Endodermal cell (in vitro differentiated cells): ENCODE measurements around the gene DGKZ. TPM values are rescaled to one million over a fixed set of nuclear protein-coding genes. Genes with fewer than 3 reads are reported as not detected.

Experiments used
- DNase-seq: peaks from one replicate; pipeline ENCODE4 v3.0.0-alpha.2; 2017
- H3K27ac ChIP-seq: 2 replicates; pipeline ENCODE4 v1.5.1; 2013; ENCODE audit warnings: mild to moderate bottlenecking, low read depth, low read length, moderate library complexity
- H3K27me3 ChIP-seq: 2 replicates; pipeline ENCODE4 v1.6.1; 2013; ENCODE audit warnings: mild to moderate bottlenecking, low read length, moderate library complexity; ENCODE audit not compliant: insufficient read depth, control insufficient read depth, poor library complexity, severe bottlenecking
- H3K36me3 ChIP-seq: 2 replicates; pipeline ENCODE4 v1.7.0; 2013; ENCODE audit warnings: mild to moderate bottlenecking, low read length, moderate library complexity; ENCODE audit not compliant: control insufficient read depth, insufficient read depth
- H3K4me1 ChIP-seq: one replicate; pipeline ENCODE4 v1.7.0; 2013; ENCODE audit warnings: low read length; ENCODE audit not compliant: control insufficient read depth, insufficient read depth
- H3K4me3 ChIP-seq: 2 replicates; pipeline ENCODE4 v1.5.1; 2013; ENCODE audit warnings: mild to moderate bottlenecking, low read length, moderate library complexity
- H3K9ac ChIP-seq: 2 replicates; pipeline ENCODE4 v1.6.1; 2013; ENCODE audit warnings: mild to moderate bottlenecking, low read length, moderate library complexity; ENCODE audit not compliant: poor library complexity, severe bottlenecking; ENCODE audit errors: extremely low read depth
- H3K9me3 ChIP-seq: 2 replicates; pipeline ENCODE4 v1.6.1; 2013; ENCODE audit warnings: mild to moderate bottlenecking, low read length, moderate library complexity; ENCODE audit not compliant: control insufficient read depth
- H3K27ac Mint-ChIP-seq: 2 replicates; pipeline ENCODE4 v1.8.0; 2020; ENCODE audit warnings: mixed read lengths
- H3K27me3 Mint-ChIP-seq: 2 replicates; pipeline ENCODE4 v1.8.0; 2021; ENCODE audit warnings: mild to moderate bottlenecking, mixed read lengths; ENCODE audit not compliant: insufficient read depth
- H3K36me3 Mint-ChIP-seq: 2 replicates; pipeline ENCODE4 v1.8.0; 2020; ENCODE audit warnings: low read depth, mixed read lengths
- H3K4me1 Mint-ChIP-seq: 2 replicates; pipeline ENCODE4 v1.8.0; 2020; ENCODE audit warnings: mixed read lengths
- H3K4me3 Mint-ChIP-seq: 2 replicates; pipeline ENCODE4 v1.8.0; 2020; ENCODE audit warnings: mild to moderate bottlenecking, moderate library complexity, mixed read lengths
- H3K9me3 Mint-ChIP-seq: 2 replicates; pipeline ENCODE4 v1.8.0; 2020; ENCODE audit warnings: mild to moderate bottlenecking, mixed read lengths
- CTCF ChIP-seq: fragments of 200-600 bp; sonication (generic); conservative IDR thresholded peaks from 2 replicates; pipeline ENCODE4 v1.5.0; 2021; ENCODE audit warnings: antibody characterized with exemption, mild to moderate bottlenecking
- WGBS, 2 experiments: methylation state at CpG; one replicate each; pipeline versions ENCODE4 v1.1.5 to v1.1.7; 2013; ENCODE audit warnings: missing lambda C conversion rate in 2 of 2, mixed read lengths in 1 of 2; ENCODE audit not compliant: insufficient coverage in 1 of 2, insufficient read length in 1 of 2; 5-methylcytosine and 5-hydroxymethylcytosine counted together
- total RNA-seq, 2 donors: library from RNA; stranded (reverse); fragmentation: NEBNext Ultra II Directional in 1 of 2; extraction: Animal tissue kit (Norgen Biotek cat#: 25700) in 1 of 2; gene quantifications; 2 replicates in 1 of 2; 3 replicates in 1 of 2; pipeline ENCODE4 v1.2.1, GENCODE V29; 2021

Gene DGKZ
- total RNA-seq, 2 donors from 2014 or later = 49.6 to 57.3 TPM

GRCh38 chr11:46420513-46420912, 73.2 kb downstream of the DGKZ start:
- 100% methylated on average over 1 of the region's 1 CpG; no CpG with 5 or more reads in 1 of the 2 experiments for WGBS, 2 experiments
- Histone ChIP-seq H3K4me3 (no peak overlapping the region), H3K4me1 (no peaks in the 10 kb centered on the region), H3K9me3 (no peaks in the 10 kb centered on the region), H3K27ac (no peak overlapping the region), H3K36me3 (peaks cover 59% of the 10 kb centered on the region), H3K9ac (no peak overlapping the region), H3K27me3 (no peaks in the 10 kb centered on the region)
- Mint-ChIP-seq H3K27me3 (no peaks in the 10 kb centered on the region), H3K4me3 (no peak overlapping the region), H3K4me1 (peaks cover 9% of the 10 kb centered on the region), H3K36me3 (peaks cover 45% of the 10 kb centered on the region), H3K9me3 (no peaks in the 10 kb centered on the region), H3K27ac (no peak overlapping the region)
- no peak for TF ChIP-seq CTCF
- no peak for DNase-seq

GRCh38 chr11:46421257-46421880, 74.1 kb downstream of the DGKZ start:
- no peak for TF ChIP-seq CTCF
- peaks cover 38% of the 10 kb centered on the region for H3K36me3 Mint-ChIP-seq
- peaks cover 9% of the 10 kb centered on the region for H3K4me1 Mint-ChIP-seq
- no peak overlapping the region for H3K9ac ChIP-seq
- H3K4me3 ChIP-seq = no peak overlapping the region
- no peaks in the 10 kb centered on the region for H3K9me3 Mint-ChIP-seq
- no peaks in the 10 kb centered on the region for H3K4me1 ChIP-seq
- H3K27me3 ChIP-seq = no peaks in the 10 kb centered on the region
- H3K27ac Mint-ChIP-seq = no peak overlapping the region
- H3K9me3 ChIP-seq = no peaks in the 10 kb centered on the region
- 94 to 96% methylated on average over 7 to 8 of the region's 8 CpGs for WGBS, 2 experiments
- H3K27ac ChIP-seq = no peak overlapping the region
- no peak overlapping the region for H3K4me3 Mint-ChIP-seq
- peaks cover 56% of the 10 kb centered on the region for H3K36me3 ChIP-seq
- H3K27me3 Mint-ChIP-seq = no peaks in the 10 kb centered on the region
- no peak for DNase-seq

GRCh38 chr11:46422588-46422987, 75.3 kb downstream of the DGKZ start:
- 88 to 90% methylated on average over 6 to 7 of the region's 7 CpGs for WGBS, 2 experiments

More at GRCh38 chr11:46422588-46422987, 75.3 kb downstream of the DGKZ start:
- no peak for TF ChIP-seq CTCF
- no peaks in the 10 kb centered on the region for H3K27me3 Mint-ChIP-seq
- H3K4me3 Mint-ChIP-seq = no peak overlapping the region
- H3K27ac Mint-ChIP-seq = no peak overlapping the region
- Histone ChIP-seq H3K9ac (no peak overlapping the region), H3K9me3 (no peaks in the 10 kb centered on the region), H3K27ac (no peak overlapping the region), H3K4me3 (no peak overlapping the region), H3K27me3 (no peaks in the 10 kb centered on the region), H3K36me3 (peaks cover 50% of the 10 kb centered on the region), H3K4me1 (no peaks in the 10 kb centered on the region)
- H3K4me1 Mint-ChIP-seq = peaks cover 9% of the 10 kb centered on the region
- H3K36me3 Mint-ChIP-seq = peaks cover 36% of the 10 kb centered on the region
- DNase-seq = no peak
- H3K9me3 Mint-ChIP-seq = no peaks in the 10 kb centered on the region
